H1 (cell line): ENCODE results near the gene AQP6. TPM values are rescaled to one million over a fixed set of nuclear protein-coding genes. Genes with fewer than 3 reads are reported as not detected.

Experiments used
- CTCF ChIA-PET: fragments of 300-600 bp; sonication (Branson Sonifier 250); formaldehyde crosslinking; loops from one replicate; lab custom pipeline; 2021; ENCODE audit not compliant: partially characterized antibody; lab: Charles Lee
- POLR2A ChIA-PET: fragments of 300-600 bp; sonication (Branson Sonifier 250); formaldehyde crosslinking; loops from one replicate; lab custom pipeline; 2021; ENCODE audit warnings: inconsistent platforms; ENCODE audit not compliant: partially characterized antibody; lab: Charles Lee
- DNase-seq, 2 experiments: peaks; one replicate each; pipeline versions ENCODE4 v3.0.0 to v3.0.0-alpha.2; 2010 to 2022; ENCODE audit warnings: low spot score in 2 of 2, low read depth in 1 of 2, mixed read lengths in 1 of 2
- FAIRE-seq: peaks from 2 replicates; lab custom pipeline; 2011; peaks lifted over from hg19 to GRCh38; lab: Jason Lieb, UNC
- H2AFZ ChIP-seq: 2 replicates; pipeline ENCODE4 v1.8.1; 2012; ENCODE audit warnings: low read length, inconsistent platforms
- H2AK5ac ChIP-seq: 2 replicates; pipeline ENCODE4 v1.6.1; 2013; ENCODE audit warnings: low read depth, low read length
- H2BK120ac ChIP-seq: replicated peaks from 2 replicates; pipeline ENCODE3; 2013; ENCODE audit warnings: low read depth, low read length, inconsistent platforms
- H2BK12ac ChIP-seq: 2 replicates; pipeline ENCODE4 v1.6.1; 2013; ENCODE audit warnings: low read depth, low read length
- H2BK15ac ChIP-seq: 2 replicates; pipeline ENCODE4 v1.6.1; 2013; ENCODE audit warnings: low read length
- H2BK20ac ChIP-seq: 2 replicates; pipeline ENCODE4 v1.6.1; 2013; ENCODE audit warnings: low read length
- H2BK5ac ChIP-seq: 2 replicates; pipeline ENCODE4 v1.6.1; 2013; ENCODE audit warnings: low read depth, low read length
- H3K14ac ChIP-seq: 2 replicates; pipeline ENCODE4 v1.6.1; 2013; ENCODE audit warnings: inconsistent platforms; ENCODE audit not compliant: insufficient read length
- H3K18ac ChIP-seq: 2 replicates; pipeline ENCODE4 v1.6.1; 2013; ENCODE audit warnings: low read length; ENCODE audit errors: extremely low read depth
- H3K23ac ChIP-seq: 2 replicates; pipeline ENCODE4 v1.6.1; 2013; ENCODE audit warnings: inconsistent platforms; ENCODE audit not compliant: insufficient read length
- H3K23me2 ChIP-seq: 2 replicates; pipeline ENCODE4 v1.6.1; 2013; ENCODE audit warnings: low read depth, low read length
- H3K27ac ChIP-seq: 2 replicates; pipeline ENCODE4 v1.6.1; 2011; ENCODE audit warnings: low read depth, low read length, inconsistent platforms
- H3K27me3 ChIP-seq, 4 experiments: replicated peaks in 1 of 4; 1 replicate in 1 of 4; 2 replicates in 3 of 4; pipeline versions ENCODE4 v1.6.1 to v1.8.1; 2011 to 2013; ENCODE audit warnings: low read length in 3 of 4, mild to moderate bottlenecking in 3 of 4, inconsistent platforms in 2 of 4, mixed read lengths in 2 of 4, moderate library complexity in 1 of 4; ENCODE audit not compliant: control insufficient read depth in 3 of 4, insufficient read depth in 3 of 4; ENCODE audit errors: extremely low read depth in 1 of 4
- H3K36me3 ChIP-seq, 4 experiments: 2 replicates each; pipeline versions ENCODE4 v1.6.1 to v1.8.1; 2011 to 2013; ENCODE audit warnings: mild to moderate bottlenecking in 4 of 4, low read length in 3 of 4, moderate library complexity in 2 of 4, control low read depth in 1 of 4, inconsistent platforms in 1 of 4; ENCODE audit not compliant: insufficient read depth in 4 of 4, control insufficient read depth in 2 of 4
- H3K4ac ChIP-seq: replicated peaks from 2 replicates; pipeline ENCODE3; 2013; ENCODE audit warnings: low read length, low read depth, mixed read lengths, inconsistent platforms; ENCODE audit not compliant: insufficient read length
- H3K4me1 ChIP-seq, 4 experiments: replicated peaks in 1 of 4; 1 replicate in 1 of 4; 2 replicates in 3 of 4; pipeline versions ENCODE4 v1.6.1 to v1.8.1; 2011 to 2013; ENCODE audit warnings: low read length in 3 of 4, inconsistent platforms in 2 of 4, mixed read lengths in 1 of 4; ENCODE audit not compliant: insufficient read depth in 4 of 4, control insufficient read depth in 3 of 4
- H3K4me2 ChIP-seq, 2 experiments: 2 replicates each; pipeline versions ENCODE4 v1.6.1 to v1.8.1; 2011 to 2013; ENCODE audit warnings: low read depth in 2 of 2, low read length in 2 of 2, control low read depth in 1 of 2, inconsistent platforms in 1 of 2, mild to moderate bottlenecking in 1 of 2; ENCODE audit not compliant: insufficient read depth in 1 of 2
- H3K4me3 ChIP-seq, 4 experiments: fragments of 200-600, 300-600 bp in 1 of 4; sonication (generic), shearing (Covaris generic), sonication (Bioruptor Twin) in 1 of 4; 2 replicates each; pipeline versions ENCODE4 v1.5.1 to v1.8.1; 2011 to 2016; ENCODE audit warnings: low read length in 4 of 4, low read depth in 3 of 4, control low read depth in 2 of 4, inconsistent platforms in 2 of 4, mild to moderate bottlenecking in 2 of 4, mixed read lengths in 1 of 4, moderate library complexity in 1 of 4; ENCODE audit not compliant: insufficient read depth in 2 of 4; ENCODE audit errors: extremely low read depth in 1 of 4
- H3K56ac ChIP-seq: replicated peaks from 2 replicates; pipeline ENCODE3; 2013; ENCODE audit warnings: low read depth, mild to moderate bottlenecking, mixed read lengths, low read length, inconsistent platforms; ENCODE audit not compliant: insufficient read length
- H3K79me1 ChIP-seq: 2 replicates; pipeline ENCODE4 v1.6.1; 2013; ENCODE audit warnings: low read depth, low read length, control low read depth
- H3K79me2 ChIP-seq, 2 experiments: 2 replicates each; pipeline versions ENCODE4 v1.6.1 to v1.8.1; 2012 to 2013; ENCODE audit warnings: low read length in 2 of 2, mild to moderate bottlenecking in 2 of 2, inconsistent platforms in 1 of 2; ENCODE audit not compliant: insufficient read depth in 2 of 2, control insufficient read depth in 1 of 2
- H3K9ac ChIP-seq, 4 experiments: replicated peaks in 1 of 4; 1 replicate in 1 of 4; 2 replicates in 3 of 4; pipeline versions ENCODE4 v1.6.1 to v1.8.1; 2011 to 2013; ENCODE audit warnings: low read depth in 3 of 4, low read length in 3 of 4, control low read depth in 2 of 4, mild to moderate bottlenecking in 2 of 4, moderate library complexity in 2 of 4, inconsistent platforms in 1 of 4; ENCODE audit errors: extremely low read depth in 1 of 4
- H3K9me3 ChIP-seq, 2 experiments: 2 replicates each; pipeline versions ENCODE4 v1.6.1 to v1.8.1; 2012 to 2013; ENCODE audit warnings: mild to moderate bottlenecking in 2 of 2, moderate library complexity in 2 of 2, control low read depth in 1 of 2, inconsistent platforms in 1 of 2, low read depth in 1 of 2, low read length in 1 of 2, mixed read lengths in 1 of 2; ENCODE audit not compliant: insufficient read depth in 2 of 2
- H4K20me1 ChIP-seq, 2 experiments: replicated peaks in 1 of 2; 2 replicates each; pipeline versions ENCODE3 to v1.8.1; 2011 to 2013; ENCODE audit warnings: inconsistent platforms in 2 of 2, low read length in 2 of 2, mild to moderate bottlenecking in 1 of 2; ENCODE audit not compliant: insufficient read depth in 2 of 2, control insufficient read depth in 1 of 2
- H4K5ac ChIP-seq: 2 replicates; pipeline ENCODE4 v1.6.1; 2013; ENCODE audit warnings: low read length, low read depth, mixed read lengths, inconsistent platforms; ENCODE audit not compliant: insufficient read length
- H4K8ac ChIP-seq: 2 replicates; pipeline ENCODE4 v1.8.0; 2013; ENCODE audit warnings: mild to moderate bottlenecking, moderate library complexity, low read length, inconsistent platforms; ENCODE audit not compliant: insufficient read depth; ENCODE audit errors: extremely low read depth
- H4K91ac ChIP-seq: replicated peaks from 2 replicates; pipeline ENCODE3; 2013; ENCODE audit warnings: low read length, mixed read lengths, inconsistent platforms; ENCODE audit not compliant: insufficient read length
- HDAC2 ChIP-seq, 2 experiments: fragments of 300-600 bp in 1 of 2; sonication (generic) in 1 of 2; IDR thresholded peaks; 2 replicates each; pipeline ENCODE4 v1.6.1; 2011 to 2012; ENCODE audit warnings: low read depth in 2 of 2, low read length in 2 of 2, mild to moderate bottlenecking in 2 of 2, moderate library complexity in 2 of 2, borderline replicate concordance in 1 of 2, inconsistent platforms in 1 of 2
- SRF ChIP-seq: IDR thresholded peaks from 2 replicates; pipeline ENCODE4 v1.6.1; 2011; ENCODE audit warnings: mild to moderate bottlenecking, low read depth, low read length, moderate library complexity
- WGBS, 2 experiments: shearing (Covaris generic) in 1 of 2; methylation state at CpG; one replicate each; pipeline versions ENCODE4 v1.1.6 to v1.1.7; 2013 to 2015; ENCODE audit warnings: low lambda C conversion rate in 2 of 2, mixed read lengths in 2 of 2, inconsistent platforms in 1 of 2, low coverage in 1 of 2, missing lambda C conversion rate in 1 of 2; ENCODE audit not compliant: insufficient replicate concordance in 2 of 2, insufficient coverage in 1 of 2, insufficient read length in 1 of 2; ENCODE audit errors: extremely low coverage in 1 of 2, missing lambda C conversion rate in 1 of 2; 5-methylcytosine and 5-hydroxymethylcytosine counted together
- polyA plus RNA-seq, 7 experiments: library from polyadenylated mRNA; depleted of rRNA in 3 of 7; stranded (reverse) in 5 of 7; unstranded in 2 of 7; fragments of >200 nt in 5 of 7; fragments of 200-250 nt in 2 of 7; gene quantifications; 1 replicate in 5 of 7; 2 replicates in 1 of 7; 4 replicates in 1 of 7; pipeline versions ENCODE4 v1.2.1 to v1.2.3, GENCODE V29; 2011 to 2013; ENCODE audit warnings: missing spikeins in 2 of 7, mixed read lengths in 2 of 7
- total RNA-seq: library from RNA; stranded (reverse); fragmentation: NEBNext Ultra II Directional; extraction: Animal tissue kit (Norgen Biotek cat#: 25700); gene quantifications from 2 replicates; pipeline ENCODE4 v1.2.1, GENCODE V29; 2021

The AQP6 gene
- total and polyA plus RNA-seq, 2 of the 8 experiments (the other 6 are each of a cell fraction or from before 2014, with no cell fraction given), result 0.03 to 0.17 TPM

GRCh38 chr12:49962861-49963765 is 9.6 kb upstream of the AQP6 start:
- Histone ChIP-seq H3K27me3 (peaks cover 12 to 58% (median 42%) of the 10 kb centered on the region in 4 experiments), H3K18ac (no peak overlapping the region), H3K79me1 (no peaks in the 10 kb centered on the region), H2BK5ac (no peak overlapping the region), H3K23ac (no peak overlapping the region), H2AFZ (no peak overlapping the region), H3K36me3 (no peaks in the 10 kb centered on the region), H3K23me2 (peaks cover 6% of the 10 kb centered on the region; the same call in 1 of the 2 replicates), H3K27ac (no peak overlapping the region), H2AK5ac (no peak overlapping the region), H3K14ac (no peak overlapping the region), H4K8ac (peak overlapping the region; percentile 9), H3K4me1 (peaks cover 4 to 26% (median 15%) of the 10 kb centered on the region in 4 experiments), H3K4ac (no peak overlapping the region), H2BK12ac (0 out of 2 replicates have a peak overlapping the region, but pooled peaks have one; percentile 27), H3K4me3 (no peak overlapping the region), H2BK15ac (0 out of 2 replicates have a peak overlapping the region, but pooled peaks have one; percentile 61), H4K5ac (no peak overlapping the region), H3K4me2 (no peak overlapping the region), H3K9ac (no peak overlapping the region), H3K56ac (no peak overlapping the region), H2BK20ac (no peak overlapping the region), H3K9me3 (no peaks in the 10 kb centered on the region), H3K79me2 (no peaks in the 10 kb centered on the region), H4K20me1 (no peaks in the 10 kb centered on the region), H4K91ac (no peak overlapping the region), H2BK120ac (no peak overlapping the region)
- 86% methylated on average over 21 of the region's 21 CpGs; no CpG with 5 or more reads in 1 of the 2 experiments for WGBS, 2 experiments
- CTCF ChIA-PET, result interaction anchor here (0.9 to 23.0 kb wide), 13 partner anchors 10 to 152 kb away, joined by 3 to 420 read pairs (median 6); partner anchors contain the start of genes AQP2 and ASIC1
- POLR2A ChIA-PET, result no interaction called here
- TF ChIP-seq HDAC2 (IDR thresholded peaks at IDR 0.05; ENCODE audit: borderline replicate concordance in 1 of 2, low read depth in 2 of 2, low read length in 2 of 2), result no peak
- no peak for TF ChIP-seq SRF
- FAIRE-seq (no peak), DNase-seq (no peak)
